ENCODE measurements around the gene PSPC1.
"Not testable (repeated sequence)": the region's sequence is repeated elsewhere in the genome, so short reads cannot be mapped to it uniquely, and the experiment has no call there.

The PSPC1 gene

GRCh38 chr13:19737844-19738557, 44.7 kb downstream of the PSPC1 start:
- no peaks in the 10 kb centered on the region for H3K27me3 ChIP-seq (ENCODE audit: control insufficient read depth, insufficient read depth, low read length)
- H3K4me3 ChIP-seq (ENCODE audit: low read length) = no peak overlapping the region
- no peak overlapping the region for H3K27ac ChIP-seq (ENCODE audit: low read depth, low read length)
- H3K4me1 ChIP-seq (ENCODE audit: control insufficient read depth, insufficient read depth, low read length) = no peaks in the 10 kb centered on the region
- peaks cover 2% of the 10 kb centered on the region for H3K36me3 ChIP-seq (ENCODE audit: control insufficient read depth, insufficient read depth, low read length)
- H3K9ac ChIP-seq (ENCODE audit: low read length) = no peak overlapping the region

DNA sequence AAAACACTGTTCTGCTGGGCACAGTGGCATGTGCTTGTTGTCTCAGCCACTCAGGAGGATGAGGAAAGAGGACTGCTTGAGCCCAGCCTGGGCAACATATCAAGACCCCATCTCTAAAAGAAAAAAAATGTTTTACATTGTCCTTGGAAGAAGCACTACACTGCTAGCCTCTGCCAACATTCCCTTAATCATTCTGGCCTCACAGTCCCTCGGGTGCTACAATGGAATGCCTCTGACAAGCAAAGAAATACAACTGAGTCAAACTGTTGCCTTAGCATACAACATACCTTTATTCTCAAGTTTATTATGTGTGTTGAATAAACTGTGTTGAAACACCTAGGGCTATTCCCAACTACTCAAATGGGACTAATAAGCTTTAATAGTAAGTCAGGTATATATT, 56.1 kb downstream of the PSPC1 start:
- Histone ChIP-seq H3K4me3 (ENCODE audit: low read length) (no peak overlapping the region), H3K36me3 (ENCODE audit: control insufficient read depth, insufficient read depth, low read length) (no peaks in the 10 kb centered on the region), H3K4me1 (ENCODE audit: control insufficient read depth, insufficient read depth, low read length) (no peaks in the 10 kb centered on the region), H3K9ac (ENCODE audit: low read length) (no peak overlapping the region), H3K27me3 (ENCODE audit: control insufficient read depth, insufficient read depth, low read length) (no peaks in the 10 kb centered on the region), H3K27ac (ENCODE audit: low read depth, low read length) (no peak overlapping the region)

DNA sequence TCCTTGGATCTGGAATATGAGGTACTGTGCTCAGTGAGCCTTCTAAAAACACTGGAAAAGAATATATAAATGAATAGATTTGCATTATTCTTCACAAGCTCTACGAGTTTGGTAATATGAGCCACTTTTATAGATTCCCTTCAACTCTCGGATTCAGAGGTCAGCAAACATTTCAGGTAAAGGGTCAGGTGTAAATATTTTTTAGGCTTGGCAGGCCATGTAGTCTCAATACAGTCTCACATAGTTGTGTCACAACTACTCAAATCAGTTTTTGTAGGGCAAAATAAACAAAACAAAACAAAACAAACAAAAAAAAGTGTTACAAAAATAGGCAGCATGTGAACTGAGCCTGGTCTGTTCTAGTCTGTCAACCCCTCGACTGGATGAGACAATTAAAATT, 57.4 kb downstream of the PSPC1 start:
- H3K27me3 ChIP-seq (ENCODE audit: control insufficient read depth, insufficient read depth, low read length) = no peaks in the 10 kb centered on the region

DNA sequence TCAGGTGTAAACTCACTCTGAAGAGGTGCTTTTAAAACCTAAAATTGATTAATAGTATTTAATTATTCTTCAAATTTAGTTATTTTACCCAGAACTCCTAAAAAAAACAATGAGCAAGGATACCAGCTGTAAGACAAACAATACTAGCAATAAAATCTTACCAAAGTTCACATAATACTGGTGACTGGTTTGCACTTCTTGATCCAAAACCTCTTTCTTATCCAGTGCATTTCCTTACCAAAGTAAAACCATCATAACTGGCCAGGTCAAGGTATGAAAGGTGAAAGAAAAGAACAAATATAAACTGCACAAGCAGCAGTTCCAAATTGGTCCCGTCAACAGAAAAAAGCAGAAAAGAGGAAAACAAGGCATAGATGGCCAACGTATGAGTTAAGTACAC, 62.7 kb downstream of the PSPC1 start:
- Histone ChIP-seq H3K9ac (ENCODE audit: low read length) (no peak overlapping the region), H3K27ac (ENCODE audit: low read depth, low read length) (no peak overlapping the region), H3K36me3 (ENCODE audit: control insufficient read depth, insufficient read depth, low read length) (no peaks in the 10 kb centered on the region), H3K4me3 (ENCODE audit: low read length) (no peak overlapping the region), H3K4me1 (ENCODE audit: control insufficient read depth, insufficient read depth, low read length) (no peaks in the 10 kb centered on the region), H3K27me3 (ENCODE audit: control insufficient read depth, insufficient read depth, low read length) (no peaks in the 10 kb centered on the region)

More for the DNA sequence above, 57.4 kb downstream of the PSPC1 start:
- Histone ChIP-seq H3K9ac (ENCODE audit: low read length) (no peak overlapping the region), H3K27ac (ENCODE audit: low read depth, low read length) (no peak overlapping the region), H3K4me3 (ENCODE audit: low read length) (no peak overlapping the region), H3K4me1 (ENCODE audit: control insufficient read depth, insufficient read depth, low read length) (no peaks in the 10 kb centered on the region), H3K36me3 (ENCODE audit: control insufficient read depth, insufficient read depth, low read length) (no peaks in the 10 kb centered on the region)

- H3K4me1 ChIP-seq (ENCODE audit: control insufficient read depth, insufficient read depth, low read length) = no peaks in the 10 kb centered on the region
- no peaks in the 10 kb centered on the region for H3K27me3 ChIP-seq (ENCODE audit: control insufficient read depth, insufficient read depth, low read length)
- no peaks in the 10 kb centered on the region for H3K36me3 ChIP-seq (ENCODE audit: control insufficient read depth, insufficient read depth, low read length)
- H3K27ac ChIP-seq (ENCODE audit: low read depth, low read length) = no peak overlapping the region
- no peak overlapping the region for H3K9ac ChIP-seq (ENCODE audit: low read length)
- no peak overlapping the region for H3K4me3 ChIP-seq (ENCODE audit: low read length)
These were observed 69.4 kb downstream of the PSPC1 start for GRCh38 chr13:19713186-19713965.

DNA sequence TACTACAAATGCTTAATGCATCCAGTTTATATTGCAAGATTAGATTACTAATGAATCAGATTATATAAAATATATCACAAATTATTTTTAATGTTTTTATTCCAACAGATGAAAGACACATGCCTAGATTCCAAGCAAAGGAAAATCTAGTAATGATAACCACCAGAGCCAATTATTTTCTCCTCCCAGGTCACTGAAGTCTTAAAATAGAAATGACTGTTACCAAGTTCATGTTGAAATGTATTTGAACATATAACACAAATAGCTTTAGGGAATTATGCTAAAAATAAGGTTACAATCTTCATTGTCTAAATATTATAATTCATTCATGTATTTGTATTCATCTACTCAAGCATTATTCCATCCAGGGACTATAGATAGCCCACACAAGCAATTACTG, 73.0 kb downstream of the PSPC1 start:
- not testable (repeated sequence) for H3K36me3 ChIP-seq (ENCODE audit: control insufficient read depth, insufficient read depth, low read length); H3K9ac ChIP-seq (ENCODE audit: low read length); H3K4me3 ChIP-seq (ENCODE audit: low read length); H3K27ac ChIP-seq (ENCODE audit: low read depth, low read length); H3K4me1 ChIP-seq (ENCODE audit: control insufficient read depth, insufficient read depth, low read length); H3K27me3 ChIP-seq (ENCODE audit: control insufficient read depth, insufficient read depth, low read length)

DNA sequence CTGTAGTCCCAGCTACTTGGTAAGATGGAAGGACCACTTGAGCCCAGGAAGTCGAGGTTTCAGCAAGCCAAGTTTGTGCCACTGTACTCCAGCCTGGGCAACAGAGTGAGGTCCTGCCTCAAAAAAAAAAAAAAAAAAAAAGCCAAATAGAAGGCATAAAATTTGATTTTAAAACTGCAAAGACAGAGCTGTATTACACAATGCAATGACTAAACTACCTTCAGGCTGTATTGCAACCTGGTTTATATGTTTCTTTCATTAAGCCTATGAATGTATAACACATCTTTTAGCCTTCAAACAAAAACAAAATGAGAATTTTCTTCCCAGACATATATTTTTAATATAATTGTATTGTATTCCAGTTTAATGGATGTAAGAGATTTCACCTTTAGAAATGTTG, 73.7 kb downstream of the PSPC1 start:
- not testable (repeated sequence) for H3K36me3 ChIP-seq (ENCODE audit: control insufficient read depth, insufficient read depth, low read length); H3K27me3 ChIP-seq (ENCODE audit: control insufficient read depth, insufficient read depth, low read length)

DNA sequence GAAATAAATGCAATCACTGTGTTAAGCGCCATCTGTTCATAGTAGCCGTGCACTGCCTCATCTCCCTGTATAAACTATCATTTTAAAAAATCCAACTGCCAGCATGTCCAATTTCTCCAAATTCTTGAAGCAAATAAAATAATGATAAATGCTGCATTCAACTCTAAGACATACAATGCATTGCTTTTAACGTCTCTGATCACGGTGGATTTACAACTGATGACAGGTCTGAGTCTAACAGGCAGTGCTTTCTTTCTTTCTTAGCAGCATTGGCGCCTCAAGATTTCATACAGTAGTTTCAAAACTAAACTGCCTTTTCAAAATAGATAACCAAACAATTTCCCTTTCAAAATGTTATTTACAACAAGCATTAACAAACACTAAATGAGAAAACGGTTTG, 78.5 kb downstream of the PSPC1 start:
- not testable (repeated sequence) for H3K36me3 ChIP-seq (ENCODE audit: control insufficient read depth, insufficient read depth, low read length); H3K4me1 ChIP-seq (ENCODE audit: control insufficient read depth, insufficient read depth, low read length); H3K9ac ChIP-seq (ENCODE audit: low read length); H3K4me3 ChIP-seq (ENCODE audit: low read length); H3K27ac ChIP-seq (ENCODE audit: low read depth, low read length); H3K27me3 ChIP-seq (ENCODE audit: control insufficient read depth, insufficient read depth, low read length)

More for the DNA sequence above, 73.7 kb downstream of the PSPC1 start:
- H3K4me1 ChIP-seq (ENCODE audit: control insufficient read depth, insufficient read depth, low read length); H3K9ac ChIP-seq (ENCODE audit: low read length); H3K27ac ChIP-seq (ENCODE audit: low read depth, low read length); H3K4me3 ChIP-seq (ENCODE audit: low read length): not testable (repeated sequence)

DNA sequence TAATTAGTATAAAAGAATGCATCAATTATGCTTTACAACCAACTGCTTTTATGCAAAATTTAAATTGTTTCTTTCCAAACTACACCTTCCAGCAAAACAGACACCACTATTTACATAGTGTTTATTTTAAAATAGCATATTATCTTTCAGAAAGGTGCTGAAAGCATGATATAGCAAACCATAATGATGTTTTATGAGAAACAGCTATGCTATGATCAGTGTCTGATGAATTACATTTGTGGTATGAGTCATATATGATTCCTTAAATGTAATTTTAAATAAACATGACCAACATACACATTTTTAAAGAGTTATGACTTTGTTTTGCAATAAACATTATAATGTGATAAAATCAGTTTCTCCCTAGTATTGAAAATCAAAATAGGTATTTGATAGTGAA, 81.1 kb downstream of the PSPC1 start:
- H3K9ac ChIP-seq (ENCODE audit: low read length); H3K4me1 ChIP-seq (ENCODE audit: control insufficient read depth, insufficient read depth, low read length); H3K36me3 ChIP-seq (ENCODE audit: control insufficient read depth, insufficient read depth, low read length); H3K27me3 ChIP-seq (ENCODE audit: control insufficient read depth, insufficient read depth, low read length); H3K27ac ChIP-seq (ENCODE audit: low read depth, low read length); H3K4me3 ChIP-seq (ENCODE audit: low read length): not testable (repeated sequence)

- H3K36me3 ChIP-seq (ENCODE audit: control insufficient read depth, insufficient read depth, low read length) = not testable (repeated sequence)
These were observed 81.8 kb downstream of the PSPC1 start for GRCh38 chr13:19700963-19701362.

DNA sequence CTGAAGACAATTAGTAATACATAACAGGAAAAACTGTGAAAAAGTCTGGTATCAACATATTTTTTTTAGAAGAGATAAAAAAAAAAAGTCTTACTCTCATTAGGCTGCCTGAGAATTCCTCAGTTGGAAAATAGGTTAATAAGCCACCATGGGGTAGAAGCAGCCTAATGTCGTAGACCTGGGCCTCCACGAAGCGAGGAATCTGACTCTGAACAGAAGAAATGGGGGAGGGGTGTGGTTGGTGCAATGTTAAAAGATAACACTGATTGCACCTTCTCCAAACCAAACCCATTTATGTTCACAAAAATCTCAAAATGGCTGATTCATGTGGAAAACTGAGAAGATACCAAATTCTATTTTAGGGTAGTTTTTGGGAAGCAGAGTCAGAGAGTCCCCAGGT, 86.9 kb downstream of the PSPC1 start:
- no peak overlapping the region for H3K9ac ChIP-seq (ENCODE audit: low read length)
- no peak overlapping the region for H3K27ac ChIP-seq (ENCODE audit: low read depth, low read length)
- no peaks in the 10 kb centered on the region for H3K27me3 ChIP-seq (ENCODE audit: control insufficient read depth, insufficient read depth, low read length)
- H3K4me1 ChIP-seq (ENCODE audit: control insufficient read depth, insufficient read depth, low read length) = no peaks in the 10 kb centered on the region
- H3K4me3 ChIP-seq (ENCODE audit: low read length) = no peak overlapping the region
- no peaks in the 10 kb centered on the region for H3K36me3 ChIP-seq (ENCODE audit: control insufficient read depth, insufficient read depth, low read length)

More at GRCh38 chr13:19700963-19701362, 81.8 kb downstream of the PSPC1 start:
- H3K9ac ChIP-seq (ENCODE audit: low read length); H3K4me3 ChIP-seq (ENCODE audit: low read length); H3K27me3 ChIP-seq (ENCODE audit: control insufficient read depth, insufficient read depth, low read length); H3K27ac ChIP-seq (ENCODE audit: low read depth, low read length); H3K4me1 ChIP-seq (ENCODE audit: control insufficient read depth, insufficient read depth, low read length): not testable (repeated sequence)

- no peak overlapping the region for H3K9ac ChIP-seq (ENCODE audit: low read length)
- H3K27ac ChIP-seq (ENCODE audit: low read depth, low read length) = no peak overlapping the region
- no peaks in the 10 kb centered on the region for H3K36me3 ChIP-seq (ENCODE audit: control insufficient read depth, insufficient read depth, low read length)
- no peaks in the 10 kb centered on the region for H3K4me1 ChIP-seq (ENCODE audit: control insufficient read depth, insufficient read depth, low read length)
- no peaks in the 10 kb centered on the region for H3K27me3 ChIP-seq (ENCODE audit: control insufficient read depth, insufficient read depth, low read length)
- H3K4me3 ChIP-seq (ENCODE audit: low read length) = no peak overlapping the region
These were observed 87.3 kb downstream of the PSPC1 start for GRCh38 chr13:19695428-19695827.

DNA sequence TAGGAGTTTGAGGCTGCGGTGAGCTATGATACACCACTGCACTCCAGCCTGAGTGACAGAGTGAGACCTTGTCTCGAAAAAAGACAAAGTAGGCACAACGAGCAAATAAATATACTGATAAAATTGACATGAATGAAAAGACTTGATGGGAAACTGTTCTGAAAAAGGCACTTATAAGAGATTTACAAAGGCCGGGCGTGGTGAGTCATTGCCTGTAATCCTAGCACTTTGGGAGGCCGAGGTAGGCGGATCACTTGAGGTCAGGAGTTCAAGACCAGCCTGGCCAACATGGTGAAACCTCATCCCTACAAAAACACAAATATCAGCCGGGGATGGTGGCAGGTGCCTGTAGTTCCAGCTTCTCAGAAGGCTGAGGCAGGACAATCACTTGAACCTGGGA, 91.3 kb downstream of the PSPC1 start:
- not testable (repeated sequence) for H3K9ac ChIP-seq (ENCODE audit: low read length); H3K27me3 ChIP-seq (ENCODE audit: control insufficient read depth, insufficient read depth, low read length); H3K4me3 ChIP-seq (ENCODE audit: low read length); H3K27ac ChIP-seq (ENCODE audit: low read depth, low read length); H3K36me3 ChIP-seq (ENCODE audit: control insufficient read depth, insufficient read depth, low read length); H3K4me1 ChIP-seq (ENCODE audit: control insufficient read depth, insufficient read depth, low read length)

All from rectal smooth muscle tissue (tissue), 1 donor.